HG03066 (cell line): ENCODE results near the gene SDS.
A peak's percentile ranks its signal among the peaks of the same experiment; 100 is the strongest.

Experiments
- ATAC-seq: cut with Tn5 transposase; IDR thresholded peaks from one replicate; pipeline ENCODE4 v1.9.1; 2021; ENCODE audit warnings: low read depth; ENCODE audit not compliant: unreplicated experiment

Gene SDS

GRCh38 chr12:113427882-113428281 is 24.2 kb upstream of the SDS start:
- no peak for ATAC-seq

- no peak for ATAC-seq
These were observed 22.3 kb upstream of the SDS start for GRCh38 chr12:113425960-113426453.

GRCh38 chr12:113424915-113425823 is 21.5 kb upstream of the SDS start:
- no peak for ATAC-seq

GRCh38 chr12:113424456-113424855 is 20.8 kb upstream of the SDS start:
- ATAC-seq = no peak

- no peak for ATAC-seq
These were observed 19.4 kb upstream of the SDS start for GRCh38 chr12:113422886-113423669.

- peak; percentile 80 for ATAC-seq
These were observed 18.6 kb upstream of the SDS start, which contains the start of gene SDSL for GRCh38 chr12:113422030-113422885. Gene SDSL (plus strand): TSS chr12:113422380. CDS start chr12:113427983, 5,603 bp downstream.

- no peak for ATAC-seq
These were observed 17.4 kb upstream of the SDS start for GRCh38 chr12:113420996-113421595.

GRCh38 chr12:113418213-113418879 is 14.7 kb upstream of the SDS start:
- ATAC-seq = no peak

- no peak for ATAC-seq
These were observed 12.5 kb upstream of the SDS start for GRCh38 chr12:113416091-113416754.

- no peak for ATAC-seq
These were observed 10.9 kb upstream of the SDS start for GRCh38 chr12:113414519-113415038.

GRCh38 chr12:113413488-113413939 is 9.8 kb upstream of the SDS start:
- no peak for ATAC-seq

- ATAC-seq = no peak
These were observed 5.9 kb upstream of the SDS start for GRCh38 chr12:113409462-113410124.

GRCh38 chr12:113408756-113409298 is 5.1 kb upstream of the SDS start:
- ATAC-seq = no peak

- ATAC-seq = no peak
These were observed 4.4 kb upstream of the SDS start for GRCh38 chr12:113407931-113408600.

- no peak for ATAC-seq
These were observed 2.0 kb upstream of the SDS start for GRCh38 chr12:113405694-113406093.

GRCh38 chr12:113402586-113403260 is 964 bp downstream of the SDS start:
- ATAC-seq = no peak
